ENCODE data around the gene ZC3HAV1. TPM values are rescaled to one million over a fixed set of nuclear protein-coding genes. Genes with fewer than 3 reads are reported as not detected.
A peak's percentile ranks its signal among the peaks of the same experiment; 100 is the strongest.

The ZC3HAV1 gene
- total and polyA plus RNA-seq, 9 of the 15 experiments (the other 6 are each of a cell fraction or from before 2014, with no cell fraction given) = 11.9 to 40.5 (median 23.9) TPM

DNA sequence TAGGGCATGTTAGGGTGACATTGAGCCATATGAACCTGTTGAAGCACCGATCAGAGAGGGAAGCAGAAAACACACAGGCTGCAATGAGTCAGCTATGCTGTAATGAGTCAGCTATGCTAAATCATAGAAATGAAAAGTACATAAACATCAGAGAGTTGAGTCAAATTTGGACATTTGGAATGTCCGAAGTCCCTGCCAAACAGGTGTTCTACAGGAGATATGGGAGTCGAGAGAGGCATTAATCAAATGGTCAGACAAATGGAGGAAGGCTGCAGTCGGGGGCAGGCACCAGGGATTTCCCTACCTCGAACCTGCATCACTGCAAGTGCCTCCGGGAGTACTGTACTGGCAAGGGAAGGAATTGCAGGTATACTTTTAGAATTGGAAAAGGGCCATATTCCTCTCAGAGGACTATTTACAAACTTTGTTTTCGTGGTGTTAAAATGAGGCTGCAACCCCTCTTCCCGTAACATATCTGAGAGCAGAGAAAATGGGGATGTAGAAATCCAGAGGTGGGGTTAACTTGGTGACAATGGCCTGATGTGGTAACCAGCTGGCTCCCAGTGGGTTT, 8.8 kb upstream of the ZC3HAV1 start (continued):
- TF ChIP-seq, protein P1, sequence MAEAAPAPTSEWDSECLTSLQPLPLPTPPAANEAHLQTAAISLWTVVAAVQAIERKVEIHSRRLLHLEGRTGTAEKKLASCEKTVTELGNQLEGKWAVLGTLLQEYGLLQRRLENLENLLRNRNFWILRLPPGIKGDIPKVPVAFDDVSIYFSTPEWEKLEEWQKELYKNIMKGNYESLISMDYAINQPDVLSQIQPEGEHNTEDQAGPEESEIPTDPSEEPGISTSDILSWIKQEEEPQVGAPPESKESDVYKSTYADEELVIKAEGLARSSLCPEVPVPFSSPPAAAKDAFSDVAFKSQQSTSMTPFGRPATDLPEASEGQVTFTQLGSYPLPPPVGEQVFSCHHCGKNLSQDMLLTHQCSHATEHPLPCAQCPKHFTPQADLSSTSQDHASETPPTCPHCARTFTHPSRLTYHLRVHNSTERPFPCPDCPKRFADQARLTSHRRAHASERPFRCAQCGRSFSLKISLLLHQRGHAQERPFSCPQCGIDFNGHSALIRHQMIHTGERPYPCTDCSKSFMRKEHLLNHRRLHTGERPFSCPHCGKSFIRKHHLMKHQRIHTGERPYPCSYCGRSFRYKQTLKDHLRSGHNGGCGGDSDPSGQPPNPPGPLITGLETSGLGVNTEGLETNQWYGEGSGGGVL (CRISPR knock-in tag; IDR thresholded peaks at IDR 0.05) = no peak
- TF ChIP-seq HIVEP1 (CRISPR knock-in tag; IDR thresholded peaks at IDR 0.05) (no peak), ZNF41 (CRISPR knock-in tag; conservative IDR thresholded peaks at IDR 0.05) (no peak), HOXB6 (CRISPR knock-in tag; IDR thresholded peaks at IDR 0.05; ENCODE audit: borderline replicate concordance) (0 out of 2 replicates have a peak, but pooled peaks have one; percentile 67), ZNF75A (CRISPR knock-in tag; IDR thresholded peaks at IDR 0.05) (no peak), TRIM28 (IDR thresholded peaks at IDR 0.05) (no peak; the same call in 1 of the 2 replicates), ZNF24 (IDR thresholded peaks at IDR 0.05) (no peak), TEAD2 (tag; IDR thresholded peaks at IDR 0.05) (no peak), POLR3A (IDR thresholded peaks at IDR 0.05; ENCODE audit: borderline replicate concordance, extremely low read depth, insufficient read depth, insufficient read length) (no peak), CBX8 (IDR thresholded peaks at IDR 0.05; ENCODE audit: borderline replicate concordance, extremely low read depth, low read depth, low read length, poor library complexity, severe bottlenecking) (no peak), MEF2D (tag; conservative IDR thresholded peaks at IDR 0.05; ENCODE audit: low read depth) (no peak), EZH2 (IDR thresholded peaks at IDR 0.05; ENCODE audit: borderline replicate concordance, low read depth, low read length) (no peak), RAD51 (IDR thresholded peaks at IDR 0.05; ENCODE audit: borderline replicate concordance, low read depth) (no peak), HDGF (IDR thresholded peaks at IDR 0.05) (no peak)
- TF ChIP-seq, protein P2, sequence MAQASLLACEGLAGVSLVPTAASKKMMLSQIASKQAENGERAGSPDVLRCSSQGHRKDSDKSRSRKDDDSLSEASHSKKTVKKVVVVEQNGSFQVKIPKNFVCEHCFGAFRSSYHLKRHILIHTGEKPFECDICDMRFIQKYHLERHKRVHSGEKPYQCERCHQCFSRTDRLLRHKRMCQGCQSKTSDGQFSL (CRISPR knock-in tag; IDR thresholded peaks at IDR 0.05) = no peak
- TF ChIP-seq, protein P2 (tag; IDR thresholded peaks at IDR 0.05) = peak in 1 of 2 experiments; percentile 29; a peak in 1 of 4 replicates
- TF ChIP-seq, protein P3, sequence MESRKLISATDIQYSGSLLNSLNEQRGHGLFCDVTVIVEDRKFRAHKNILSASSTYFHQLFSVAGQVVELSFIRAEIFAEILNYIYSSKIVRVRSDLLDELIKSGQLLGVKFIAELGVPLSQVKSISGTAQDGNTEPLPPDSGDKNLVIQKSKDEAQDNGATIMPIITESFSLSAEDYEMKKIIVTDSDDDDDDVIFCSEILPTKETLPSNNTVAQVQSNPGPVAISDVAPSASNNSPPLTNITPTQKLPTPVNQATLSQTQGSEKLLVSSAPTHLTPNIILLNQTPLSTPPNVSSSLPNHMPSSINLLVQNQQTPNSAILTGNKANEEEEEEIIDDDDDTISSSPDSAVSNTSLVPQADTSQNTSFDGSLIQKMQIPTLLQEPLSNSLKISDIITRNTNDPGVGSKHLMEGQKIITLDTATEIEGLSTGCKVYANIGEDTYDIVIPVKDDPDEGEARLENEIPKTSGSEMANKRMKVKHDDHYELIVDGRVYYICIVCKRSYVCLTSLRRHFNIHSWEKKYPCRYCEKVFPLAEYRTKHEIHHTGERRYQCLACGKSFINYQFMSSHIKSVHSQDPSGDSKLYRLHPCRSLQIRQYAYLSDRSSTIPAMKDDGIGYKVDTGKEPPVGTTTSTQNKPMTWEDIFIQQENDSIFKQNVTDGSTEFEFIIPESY (CRISPR knock-in tag; IDR thresholded peaks at IDR 0.05) = no peak
- TF ChIP-seq, protein P4, sequence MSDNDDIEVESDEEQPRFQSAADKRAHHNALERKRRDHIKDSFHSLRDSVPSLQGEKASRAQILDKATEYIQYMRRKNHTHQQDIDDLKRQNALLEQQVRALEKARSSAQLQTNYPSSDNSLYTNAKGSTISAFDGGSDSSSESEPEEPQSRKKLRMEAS (CRISPR knock-in tag; IDR thresholded peaks at IDR 0.05) = no peak
- TF ChIP-seq, protein P5, sequence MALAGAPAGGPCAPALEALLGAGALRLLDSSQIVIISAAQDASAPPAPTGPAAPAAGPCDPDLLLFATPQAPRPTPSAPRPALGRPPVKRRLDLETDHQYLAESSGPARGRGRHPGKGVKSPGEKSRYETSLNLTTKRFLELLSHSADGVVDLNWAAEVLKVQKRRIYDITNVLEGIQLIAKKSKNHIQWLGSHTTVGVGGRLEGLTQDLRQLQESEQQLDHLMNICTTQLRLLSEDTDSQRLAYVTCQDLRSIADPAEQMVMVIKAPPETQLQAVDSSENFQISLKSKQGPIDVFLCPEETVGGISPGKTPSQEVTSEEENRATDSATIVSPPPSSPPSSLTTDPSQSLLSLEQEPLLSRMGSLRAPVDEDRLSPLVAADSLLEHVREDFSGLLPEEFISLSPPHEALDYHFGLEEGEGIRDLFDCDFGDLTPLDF (CRISPR knock-in tag; IDR thresholded peaks at IDR 0.05) = no peak
- TF ChIP-seq, protein P6, sequence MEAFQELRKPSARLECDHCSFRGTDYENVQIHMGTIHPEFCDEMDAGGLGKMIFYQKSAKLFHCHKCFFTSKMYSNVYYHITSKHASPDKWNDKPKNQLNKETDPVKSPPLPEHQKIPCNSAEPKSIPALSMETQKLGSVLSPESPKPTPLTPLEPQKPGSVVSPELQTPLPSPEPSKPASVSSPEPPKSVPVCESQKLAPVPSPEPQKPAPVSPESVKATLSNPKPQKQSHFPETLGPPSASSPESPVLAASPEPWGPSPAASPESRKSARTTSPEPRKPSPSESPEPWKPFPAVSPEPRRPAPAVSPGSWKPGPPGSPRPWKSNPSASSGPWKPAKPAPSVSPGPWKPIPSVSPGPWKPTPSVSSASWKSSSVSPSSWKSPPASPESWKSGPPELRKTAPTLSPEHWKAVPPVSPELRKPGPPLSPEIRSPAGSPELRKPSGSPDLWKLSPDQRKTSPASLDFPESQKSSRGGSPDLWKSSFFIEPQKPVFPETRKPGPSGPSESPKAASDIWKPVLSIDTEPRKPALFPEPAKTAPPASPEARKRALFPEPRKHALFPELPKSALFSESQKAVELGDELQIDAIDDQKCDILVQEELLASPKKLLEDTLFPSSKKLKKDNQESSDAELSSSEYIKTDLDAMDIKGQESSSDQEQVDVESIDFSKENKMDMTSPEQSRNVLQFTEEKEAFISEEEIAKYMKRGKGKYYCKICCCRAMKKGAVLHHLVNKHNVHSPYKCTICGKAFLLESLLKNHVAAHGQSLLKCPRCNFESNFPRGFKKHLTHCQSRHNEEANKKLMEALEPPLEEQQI (IDR thresholded peaks at IDR 0.05) = peak; percentile 52; the same call in 1 of the 2 replicates

Measured in K562 (cell line).